Small intestine (tissue), 7 donors: Measurements from ENCODE around the gene PLB1. TPM values are rescaled to one million over a fixed set of nuclear protein-coding genes. Genes with fewer than 3 reads are reported as not detected.

Experiments
- DNase-seq, 2 donors: peaks; one replicate each; pipeline versions ENCODE4 v3.0.0 to v3.0.0-alpha.2; 2013
- FAIRE-seq: peaks from 2 replicates; lab custom pipeline; 2012; peaks lifted over from hg19 to GRCh38; lab: Jason Lieb, UNC
- H3K27ac ChIP-seq, 3 donors: one replicate each; pipeline ENCODE4 v1.5.1; 2013; ENCODE audit warnings: low read length in 2 of 3, mild to moderate bottlenecking in 2 of 3, control low read depth in 1 of 3, inconsistent platforms in 1 of 3, low read depth in 1 of 3, moderate library complexity in 1 of 3
- H3K27me3 ChIP-seq, 3 donors: one replicate each; pipeline ENCODE4 v1.6.1; 2013; ENCODE audit warnings: low read length in 3 of 3, inconsistent platforms in 1 of 3; ENCODE audit not compliant: control insufficient read depth in 3 of 3, insufficient read depth in 3 of 3
- H3K36me3 ChIP-seq, 3 donors: one replicate each; pipeline ENCODE4 v1.6.1; 2013; ENCODE audit warnings: low read length in 3 of 3, inconsistent platforms in 1 of 3, low read depth in 1 of 3, mild to moderate bottlenecking in 1 of 3, moderate library complexity in 1 of 3; ENCODE audit not compliant: control insufficient read depth in 3 of 3, insufficient read depth in 2 of 3
- H3K4me1 ChIP-seq, 3 donors: one replicate each; pipeline ENCODE4 v1.6.1; 2013; ENCODE audit warnings: low read length in 2 of 3, inconsistent platforms in 1 of 3, low read depth in 1 of 3, mild to moderate bottlenecking in 1 of 3, moderate library complexity in 1 of 3; ENCODE audit not compliant: control insufficient read depth in 3 of 3, insufficient read depth in 2 of 3
- H3K4me3 ChIP-seq, 3 donors: one replicate each; pipeline ENCODE4 v1.5.1; 2013; ENCODE audit warnings: low read length in 3 of 3, control low read depth in 1 of 3, inconsistent platforms in 1 of 3, low read depth in 1 of 3, mild to moderate bottlenecking in 1 of 3, moderate library complexity in 1 of 3
- H3K9me3 ChIP-seq, 2 donors: one replicate each; pipeline ENCODE4 v1.6.1; 2013; ENCODE audit warnings: low read depth in 1 of 2, low read length in 1 of 2; ENCODE audit not compliant: control insufficient read depth in 2 of 2, insufficient read depth in 1 of 2
- WGBS, 3 donors: extraction: QIAGEN DNeasy Blood & Tissue Kit; methylation state at CpG; one replicate each; pipeline ENCODE4 v1.1.7; 2013; 5-methylcytosine and 5-hydroxymethylcytosine counted together
- polyA plus RNA-seq, 4 donors: library from polyadenylated mRNA; stranded (reverse) in 3 of 4; unstranded in 1 of 4; fragments of 200-250 nt in 3 of 4; fragments of 120-200 nt in 1 of 4; gene quantifications; one replicate each; pipeline versions ENCODE4 v1.2.1 to v1.2.3, GENCODE V29; 2013
- donor health status: healthy with polysubstance abuse.
- donor health status: control.
- donor health status: control.
- donor health status: Bipolar disorder and iron deficiency.
- donor health status: healthy.

PLB1 gene
- polyA plus RNA-seq, 4 donors: 0.45 to 125 (median 1.1) TPM

DNA sequence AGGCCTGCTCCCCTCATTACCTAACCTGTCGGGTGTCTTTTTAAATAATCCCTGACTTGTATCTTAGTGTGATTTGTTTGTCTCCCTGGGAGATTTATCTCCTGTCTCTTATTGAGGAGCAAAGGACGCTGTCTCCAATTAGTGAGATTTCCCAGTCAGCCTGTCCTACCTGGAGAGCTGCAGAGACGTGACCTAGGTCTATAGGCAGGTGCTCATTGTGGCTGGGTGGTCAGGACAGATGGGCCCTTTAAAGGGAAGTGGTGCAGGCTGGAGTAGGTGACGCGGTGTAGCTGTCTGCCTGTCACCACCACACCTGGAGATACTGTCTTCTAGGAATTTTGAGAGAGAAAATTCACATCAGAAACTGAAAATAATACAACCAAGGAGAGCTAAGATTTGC lies 28.0 kb downstream of the PLB1 start:
- WGBS, 3 donors: 12 to 42% (median 27%) methylated on average over 5 of the region's 5 CpGs

DNA sequence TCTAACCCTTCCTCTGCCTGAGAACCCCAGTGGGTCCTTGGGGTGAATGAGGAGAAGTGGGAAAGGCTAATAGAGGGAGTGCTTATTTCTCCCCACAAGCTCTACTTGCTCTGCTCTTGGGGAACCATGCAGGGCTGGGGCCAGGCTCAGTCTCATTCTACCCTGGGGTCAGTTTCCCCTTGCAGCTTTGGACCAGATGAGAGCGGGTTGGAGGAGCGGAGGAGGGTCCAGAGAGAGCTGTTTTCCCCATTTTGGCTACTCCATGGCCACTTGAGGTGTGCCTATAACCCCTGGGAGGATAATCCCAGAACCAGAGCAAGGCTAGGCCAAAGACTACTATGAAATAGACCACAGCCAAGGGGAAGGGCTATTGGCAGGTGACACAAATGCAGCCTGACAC lies 29.6 kb downstream of the PLB1 start:
- H3K27ac ChIP-seq: no peak overlapping the region
- DNase-seq (no peak), FAIRE-seq (no peak)
- H3K4me3 ChIP-seq: no peak overlapping the region
- peaks cover 0 to 12% (median 0%) of the 10 kb centered on the region in 3 donors for H3K4me1 ChIP-seq
- no peaks in the 10 kb centered on the region for H3K9me3 ChIP-seq
- 92 to 97% (median 96%) methylated on average over 2 of the region's 2 CpGs for WGBS, 3 donors
- H3K36me3 ChIP-seq: no peaks in the 10 kb centered on the region
- H3K27me3 ChIP-seq: peaks cover 0 to 8% (median 3%) of the 10 kb centered on the region in 3 donors

More for the DNA sequence above, 28.0 kb downstream of the PLB1 start:
- FAIRE-seq (no peak), DNase-seq (peak; percentile 53 to 73)
- Histone ChIP-seq H3K27ac (no peak overlapping the region), H3K9me3 (no peaks in the 10 kb centered on the region), H3K4me1 (peaks cover 0 to 12% (median 0%) of the 10 kb centered on the region in 3 donors), H3K4me3 (no peak overlapping the region), H3K27me3 (peaks cover 0 to 8% (median 0%) of the 10 kb centered on the region in 3 donors), H3K36me3 (no peaks in the 10 kb centered on the region)

DNA sequence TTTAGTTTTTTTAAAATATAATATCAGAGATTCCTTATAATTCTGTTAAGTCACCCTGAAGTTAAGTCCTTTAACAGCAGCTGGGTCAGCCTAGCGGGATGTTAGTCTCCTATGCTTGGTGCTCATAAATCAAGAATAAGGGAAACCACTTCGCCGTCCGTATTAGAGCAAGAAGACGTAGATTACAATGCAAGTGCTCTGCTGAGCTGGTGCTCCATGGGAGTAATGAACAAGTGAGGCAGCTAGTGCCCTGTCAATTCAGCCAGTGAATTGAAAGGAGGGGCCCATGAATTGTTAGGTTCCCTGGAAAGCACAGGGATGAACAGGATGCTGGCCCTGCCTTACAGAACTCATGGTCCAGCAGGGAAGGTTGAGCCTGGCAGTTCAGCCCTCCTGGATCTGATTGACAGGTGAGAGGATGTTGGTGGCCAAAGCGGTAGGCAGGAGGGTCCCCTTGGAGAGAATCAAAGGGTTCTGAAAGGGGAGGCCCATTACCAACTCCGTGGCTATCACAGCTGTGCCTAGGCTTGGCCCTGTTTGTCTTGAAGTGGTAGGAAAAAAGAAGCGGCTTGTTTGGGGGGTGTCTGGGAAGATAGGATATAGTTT lies 30.8 kb downstream of the PLB1 start:
- no peak for FAIRE-seq
- Histone ChIP-seq H3K4me1 (peaks cover 0 to 12% (median 0%) of the 10 kb centered on the region in 3 donors), H3K27me3 (peaks cover 0 to 7% (median 3%) of the 10 kb centered on the region in 3 donors), H3K9me3 (no peaks in the 10 kb centered on the region), H3K36me3 (no peaks in the 10 kb centered on the region), H3K4me3 (no peak overlapping the region), H3K27ac (no peak overlapping the region)
- WGBS, 3 donors: 86 to 95% (median 95%) methylated on average over 8 of the region's 8 CpGs
- no peak for DNase-seq

DNA sequence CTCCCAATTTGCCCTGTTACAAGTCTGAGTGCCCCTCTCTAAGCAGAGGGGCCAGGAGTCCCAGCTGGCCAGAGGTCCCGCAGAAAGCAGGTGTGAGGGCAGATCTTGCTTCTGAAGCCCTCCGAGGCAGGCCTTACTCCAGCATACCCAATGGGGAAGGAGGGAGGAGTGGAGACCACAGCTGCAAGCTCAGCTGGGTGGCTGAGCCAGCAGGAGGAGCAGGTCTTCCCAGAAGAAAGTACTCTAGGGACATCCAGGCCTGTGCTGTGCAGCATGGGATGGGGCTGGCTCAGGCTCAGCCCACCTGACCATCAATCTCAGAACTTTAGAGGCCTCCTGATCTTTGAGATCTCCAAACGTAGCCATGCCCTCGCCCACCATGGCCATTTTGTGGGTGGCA lies 31.3 kb downstream of the PLB1 start:
- Histone ChIP-seq H3K9me3 (no peaks in the 10 kb centered on the region), H3K4me1 (peaks cover 0 to 12% (median 0%) of the 10 kb centered on the region in 3 donors), H3K4me3 (no peak overlapping the region), H3K36me3 (no peaks in the 10 kb centered on the region), H3K27me3 (peaks cover 0 to 5% (median 3%) of the 10 kb centered on the region in 3 donors), H3K27ac (no peak overlapping the region)
- DNase-seq (no peak), FAIRE-seq (no peak)
- WGBS, 3 donors: 76 to 86% (median 85%) methylated on average over 4 of the region's 4 CpGs

DNA sequence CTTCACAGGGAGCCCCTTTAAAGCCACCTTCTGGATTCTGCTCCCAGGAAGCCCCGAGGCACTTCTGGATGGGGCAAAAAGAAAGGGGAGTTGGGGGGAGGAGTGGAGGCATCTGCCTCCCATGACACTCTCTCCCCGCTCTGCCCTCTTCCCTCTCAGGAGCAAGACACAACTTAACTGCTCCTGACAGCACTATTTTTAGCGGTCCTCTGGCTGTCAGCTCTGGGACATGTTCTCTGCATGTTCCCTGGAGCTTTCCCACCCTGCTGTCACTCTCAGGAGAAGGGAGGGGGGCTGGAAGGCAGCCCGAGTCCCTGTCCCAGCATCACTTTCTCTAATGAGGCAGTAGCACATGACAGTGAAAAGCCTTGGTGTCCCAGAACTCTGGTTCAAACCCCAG lies 32.3 kb downstream of the PLB1 start:
- Histone ChIP-seq H3K36me3 (no peaks in the 10 kb centered on the region), H3K4me3 (no peak overlapping the region), H3K27me3 (peaks cover 0 to 3% (median 0%) of the 10 kb centered on the region in 3 donors), H3K4me1 (peaks cover 0 to 12% (median 0%) of the 10 kb centered on the region in 3 donors), H3K9me3 (no peaks in the 10 kb centered on the region), H3K27ac (no peak overlapping the region)
- DNase-seq (no peak), FAIRE-seq (no peak)
- WGBS, 3 donors: 65 to 96% (median 86%) methylated on average over 4 of the region's 4 CpGs

DNA sequence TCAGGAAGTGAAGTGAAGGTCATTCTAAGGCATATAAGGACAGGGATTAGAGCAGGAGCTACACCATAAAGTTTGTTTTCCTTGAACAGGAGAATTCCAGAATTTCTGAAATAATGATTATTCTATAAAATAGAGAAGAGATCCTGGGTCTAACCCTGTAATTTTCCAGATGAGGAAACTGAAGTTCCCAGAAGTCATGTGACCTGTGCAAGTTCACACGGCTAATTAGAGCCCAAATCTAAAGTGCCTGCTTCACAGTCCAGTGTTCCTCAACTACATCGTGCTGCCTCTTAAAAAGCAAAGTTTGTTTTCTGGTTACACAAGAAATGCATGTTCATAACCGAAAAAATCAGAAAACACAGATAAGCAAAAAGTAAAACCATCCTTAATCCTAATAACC lies 34.9 kb downstream of the PLB1 start:
- no peak for DNase-seq
- Histone ChIP-seq H3K4me1 (no peaks in the 10 kb centered on the region), H3K27me3 (peaks cover 0 to 3% (median 0%) of the 10 kb centered on the region in 3 donors), H3K4me3 (no peak overlapping the region), H3K9me3 (no peaks in the 10 kb centered on the region), H3K36me3 (no peaks in the 10 kb centered on the region), H3K27ac (no peak overlapping the region)
- 71 to 75% (median 74%) methylated on average over 3 of the region's 3 CpGs for WGBS, 3 donors
- FAIRE-seq: no peak

DNA sequence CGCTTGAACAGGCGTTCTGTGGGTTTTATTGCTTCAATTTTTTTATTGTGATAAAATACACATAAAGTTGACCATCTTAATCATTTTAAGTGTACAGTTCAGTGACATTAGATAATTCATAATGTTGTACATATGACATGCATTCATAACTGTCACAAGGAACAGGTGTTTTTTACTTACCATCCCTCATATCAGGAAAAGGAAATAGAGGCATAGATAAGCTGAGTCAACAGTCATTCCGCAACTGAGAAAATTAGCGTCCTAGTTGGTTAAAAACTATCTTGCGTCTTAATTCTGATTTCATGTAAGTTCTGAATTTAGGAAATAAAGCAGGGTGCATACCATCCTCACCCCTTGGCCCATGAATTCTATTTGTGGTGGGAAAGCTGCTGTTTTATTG lies 36.5 kb downstream of the PLB1 start:
- no peaks in the 10 kb centered on the region for H3K4me1 ChIP-seq
- H3K4me3 ChIP-seq: no peak overlapping the region
- no peak for DNase-seq
- no peak for FAIRE-seq
- WGBS, 3 donors: 26 to 64% (median 34%) methylated on average over 5 of the region's 5 CpGs
- no peaks in the 10 kb centered on the region for H3K9me3 ChIP-seq
- H3K27me3 ChIP-seq: peaks cover 0 to 3% (median 0%) of the 10 kb centered on the region in 3 donors
- H3K36me3 ChIP-seq: no peaks in the 10 kb centered on the region
- H3K27ac ChIP-seq: no peak overlapping the region

DNA sequence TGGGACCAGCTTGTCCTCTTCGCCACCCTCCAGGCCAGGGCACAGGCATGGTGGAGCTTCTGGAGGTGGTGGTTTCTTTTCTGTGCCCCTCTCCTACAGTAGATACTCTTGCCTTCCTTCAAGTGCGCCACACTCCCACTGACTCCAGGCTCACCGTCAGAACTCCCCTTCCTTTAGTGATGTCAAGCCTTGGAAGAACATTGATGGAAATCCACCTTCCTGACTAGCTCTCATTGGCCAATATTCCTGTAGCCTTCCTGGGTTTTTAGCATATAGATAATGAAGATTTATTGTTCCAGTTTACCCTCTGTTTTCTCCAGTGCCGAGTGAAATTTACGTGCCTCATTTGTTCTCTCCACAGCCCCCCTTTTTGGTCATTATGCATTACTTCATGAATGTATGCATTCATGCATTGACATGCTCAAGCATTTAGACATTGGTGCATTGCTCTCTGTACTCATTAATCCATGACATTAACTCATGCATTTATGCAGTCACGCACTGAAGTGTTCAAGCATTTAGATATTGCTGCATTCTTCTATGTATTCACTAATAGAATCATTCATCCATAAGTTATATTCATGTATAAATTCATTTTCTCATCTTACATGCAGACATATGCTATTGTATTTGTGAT lies 37.3 kb downstream of the PLB1 start:
- no peaks in the 10 kb centered on the region for H3K9me3 ChIP-seq
- H3K27ac ChIP-seq: no peak overlapping the region
- no peaks in the 10 kb centered on the region for H3K4me1 ChIP-seq
- H3K4me3 ChIP-seq: no peak overlapping the region
- DNase-seq (no peak), FAIRE-seq (no peak)
- 85 to 95% (median 93%) methylated on average over 6 of the region's 6 CpGs for WGBS, 3 donors
- H3K36me3 ChIP-seq: no peaks in the 10 kb centered on the region
- peaks cover 0 to 3% (median 0%) of the 10 kb centered on the region in 3 donors for H3K27me3 ChIP-seq
